NCI-H2196 (cell line): Measurements from ENCODE around the gene TWIST2.

Experiments used
- DNase-seq: peaks from one replicate; lab custom pipeline; 2025; ENCODE audit not compliant: unreplicated experiment; lab: John Stamatoyannopoulos, UW

Gene TWIST2

DNA sequence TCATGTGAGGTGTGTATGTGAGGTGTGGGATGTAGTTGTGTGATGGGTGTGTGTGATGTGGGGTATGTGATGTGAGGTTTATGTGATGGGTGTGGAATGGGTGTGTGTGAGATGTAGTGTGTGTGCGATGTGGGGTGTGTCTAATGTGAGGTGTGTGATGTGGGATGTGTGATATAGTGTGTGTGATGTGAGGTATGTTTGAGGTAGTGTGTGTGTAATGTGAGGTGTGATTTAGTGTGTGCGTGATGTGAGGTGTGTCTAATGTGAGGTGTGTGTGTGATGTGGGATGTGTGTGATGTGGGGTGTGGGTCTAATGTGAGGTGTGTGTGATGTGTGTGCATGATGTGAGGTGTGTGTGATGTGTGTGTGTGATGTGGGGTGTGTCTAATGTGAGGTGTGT lies 55.3 kb downstream of the TWIST2 start:
- DNase-seq, result no peak

DNA sequence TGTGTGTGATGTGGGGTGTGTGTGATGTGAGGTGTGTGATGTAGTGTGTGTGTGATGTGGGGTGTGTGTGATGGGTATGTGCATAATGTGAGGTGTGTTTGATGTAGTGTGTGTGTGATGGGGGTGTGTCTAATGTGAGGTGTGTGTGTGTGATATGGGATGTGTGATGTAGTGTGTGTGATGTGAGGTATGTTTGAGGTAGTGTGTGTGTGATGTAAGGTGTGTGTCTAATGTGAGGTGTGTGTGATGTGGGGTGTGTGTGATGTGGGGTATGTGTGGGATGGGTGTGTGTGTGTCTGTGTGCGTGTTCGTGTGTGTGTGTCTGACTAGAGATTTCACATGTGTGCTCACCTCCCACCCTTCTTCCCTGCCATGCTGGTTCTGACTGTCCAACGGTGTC lies 56.3 kb downstream of the TWIST2 start:
- no peak for DNase-seq

DNA sequence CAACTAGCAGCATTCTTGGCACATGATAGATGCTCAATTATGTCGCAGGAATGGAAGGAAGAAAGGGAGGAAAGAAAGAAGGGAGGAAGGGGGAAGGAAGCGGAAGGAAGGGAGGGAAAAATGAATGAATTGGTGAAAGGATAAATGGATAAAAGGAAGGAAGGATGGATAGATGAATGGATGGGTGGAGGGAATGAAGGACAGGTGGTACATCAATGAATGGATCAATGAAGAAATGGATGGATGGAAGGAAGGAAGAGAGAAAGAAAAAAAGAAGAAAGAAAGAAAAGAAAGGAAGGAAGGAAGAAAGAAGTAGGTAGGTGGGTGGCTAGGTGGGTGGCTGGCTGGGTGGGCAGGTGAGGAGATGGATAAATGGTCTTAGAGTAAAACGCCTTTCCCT lies 56.8 kb downstream of the TWIST2 start:
- no peak for DNase-seq

DNA sequence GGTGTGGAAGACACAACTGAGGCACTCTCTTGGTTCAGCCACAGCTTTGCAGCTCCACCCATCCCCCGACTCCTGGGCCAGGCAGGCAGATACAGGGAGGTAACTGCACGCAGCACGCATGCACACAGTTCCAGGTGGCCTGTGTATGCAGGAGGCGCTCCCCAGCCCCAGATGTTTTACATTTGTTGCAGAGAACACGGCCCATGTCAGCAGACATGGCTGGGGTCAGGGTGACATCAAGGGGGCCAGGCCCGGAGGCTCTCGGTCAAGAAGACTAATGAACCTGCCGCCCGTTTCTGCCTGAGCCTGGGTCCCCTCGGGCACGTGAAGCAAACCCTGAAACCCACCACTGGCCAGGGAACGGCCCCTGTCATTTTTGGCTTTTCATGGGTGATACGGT lies 57.3 kb downstream of the TWIST2 start:
- no peak for DNase-seq

DNA sequence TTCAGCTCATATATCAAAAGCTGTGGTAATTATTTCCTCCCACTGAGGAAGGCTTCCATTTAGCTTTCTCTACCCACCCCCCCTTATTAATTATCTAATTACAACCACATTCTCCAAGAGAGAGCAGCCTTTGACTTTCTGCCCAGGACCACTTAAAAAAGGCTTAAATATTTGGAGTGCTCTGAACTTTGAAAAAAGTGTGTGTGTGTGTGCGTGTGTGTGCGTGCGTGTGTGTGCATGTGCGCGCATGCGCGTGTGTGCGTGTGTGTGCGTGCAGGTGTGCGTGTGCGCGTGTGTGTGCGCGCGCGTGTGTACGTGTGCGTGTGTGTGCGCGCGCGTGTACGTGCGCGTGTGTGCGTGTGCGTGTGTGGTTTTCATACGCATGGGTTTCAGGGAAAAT lies 57.8 kb downstream of the TWIST2 start:
- no peak for DNase-seq

DNA sequence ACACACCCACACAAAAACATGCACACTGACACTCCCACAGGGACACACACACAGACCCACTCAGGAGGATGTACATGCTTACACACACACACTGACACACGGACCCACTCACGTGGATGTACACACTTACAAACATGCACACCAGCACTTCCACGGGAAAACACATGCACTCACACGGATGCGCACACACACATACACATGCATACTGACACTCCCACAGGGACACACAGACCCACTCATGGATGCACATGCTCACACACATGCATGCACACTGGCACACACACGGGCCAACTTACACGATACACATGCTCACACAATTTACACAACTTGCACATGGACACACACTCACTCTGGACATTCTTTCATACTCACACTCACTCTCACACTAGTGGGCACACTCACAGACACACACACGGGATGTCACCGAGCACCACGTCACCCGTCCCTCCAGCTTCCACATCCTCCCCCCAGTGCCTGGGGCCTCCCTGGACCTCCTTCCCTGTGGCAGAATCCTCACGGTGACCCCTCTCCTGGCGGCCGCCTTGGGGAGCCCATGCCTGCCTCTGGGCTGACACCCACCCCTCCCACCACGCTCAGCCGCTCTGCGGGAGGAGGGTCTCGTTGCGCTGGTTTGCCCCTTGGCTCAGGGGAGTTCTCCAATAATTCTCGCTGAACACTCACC lies 58.5 kb downstream of the TWIST2 start:
- DNase-seq, result no peak

DNA sequence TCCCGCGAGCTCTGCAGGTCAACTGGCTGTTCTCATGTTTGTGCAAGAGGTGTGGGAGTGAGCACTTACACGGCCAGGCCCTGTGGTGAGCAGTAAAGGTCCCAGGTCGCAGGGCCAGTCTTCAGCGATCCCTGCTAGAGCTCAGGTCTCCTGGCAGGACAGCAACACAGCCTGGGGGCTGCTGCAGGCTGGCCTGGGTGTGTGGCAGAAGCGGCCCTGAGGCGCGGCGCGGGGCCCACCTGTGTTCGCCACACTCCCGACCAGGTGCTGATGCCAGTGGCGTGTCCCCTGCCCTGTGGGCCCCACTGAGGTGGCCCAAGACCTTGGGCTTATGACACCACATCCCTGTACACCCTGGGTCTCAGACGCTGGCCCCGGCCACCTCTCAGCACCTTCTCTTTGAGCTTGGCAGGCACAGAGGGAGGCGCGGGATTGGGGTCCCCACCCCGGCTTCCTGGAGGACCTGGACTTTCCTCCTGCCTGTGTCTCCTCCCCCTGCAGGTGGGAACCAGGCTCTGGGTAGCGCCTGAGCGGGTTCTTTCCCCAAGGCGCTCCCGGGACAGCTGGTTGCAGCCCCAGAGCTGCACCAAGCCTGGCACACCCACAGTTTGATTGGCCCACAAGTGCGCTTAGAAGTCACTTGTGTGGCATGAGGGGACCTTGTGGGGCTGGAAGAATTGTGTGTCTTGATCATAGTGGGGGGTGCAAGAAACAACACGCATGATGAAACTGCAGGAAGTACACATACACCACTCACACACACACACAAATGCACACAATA lies 59.2 kb downstream of the TWIST2 start:
- DNase-seq, result no peak

DNA sequence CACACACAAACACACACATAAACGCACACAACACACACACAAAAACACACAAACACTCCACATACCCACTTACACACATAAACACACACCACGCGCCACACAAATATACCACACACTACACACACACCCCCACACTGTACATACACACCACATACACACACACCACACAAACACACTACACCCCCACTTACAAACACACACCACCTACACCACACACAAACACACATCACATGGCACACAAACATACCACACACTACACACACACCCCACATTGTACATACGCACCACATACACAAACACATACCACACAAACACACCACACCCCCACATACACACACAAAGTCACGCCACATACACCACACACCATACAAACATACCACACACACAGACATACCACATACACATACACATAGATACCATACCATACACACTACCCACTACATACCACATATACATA lies 59.9 kb downstream of the TWIST2 start:
- no peak for DNase-seq

DNA sequence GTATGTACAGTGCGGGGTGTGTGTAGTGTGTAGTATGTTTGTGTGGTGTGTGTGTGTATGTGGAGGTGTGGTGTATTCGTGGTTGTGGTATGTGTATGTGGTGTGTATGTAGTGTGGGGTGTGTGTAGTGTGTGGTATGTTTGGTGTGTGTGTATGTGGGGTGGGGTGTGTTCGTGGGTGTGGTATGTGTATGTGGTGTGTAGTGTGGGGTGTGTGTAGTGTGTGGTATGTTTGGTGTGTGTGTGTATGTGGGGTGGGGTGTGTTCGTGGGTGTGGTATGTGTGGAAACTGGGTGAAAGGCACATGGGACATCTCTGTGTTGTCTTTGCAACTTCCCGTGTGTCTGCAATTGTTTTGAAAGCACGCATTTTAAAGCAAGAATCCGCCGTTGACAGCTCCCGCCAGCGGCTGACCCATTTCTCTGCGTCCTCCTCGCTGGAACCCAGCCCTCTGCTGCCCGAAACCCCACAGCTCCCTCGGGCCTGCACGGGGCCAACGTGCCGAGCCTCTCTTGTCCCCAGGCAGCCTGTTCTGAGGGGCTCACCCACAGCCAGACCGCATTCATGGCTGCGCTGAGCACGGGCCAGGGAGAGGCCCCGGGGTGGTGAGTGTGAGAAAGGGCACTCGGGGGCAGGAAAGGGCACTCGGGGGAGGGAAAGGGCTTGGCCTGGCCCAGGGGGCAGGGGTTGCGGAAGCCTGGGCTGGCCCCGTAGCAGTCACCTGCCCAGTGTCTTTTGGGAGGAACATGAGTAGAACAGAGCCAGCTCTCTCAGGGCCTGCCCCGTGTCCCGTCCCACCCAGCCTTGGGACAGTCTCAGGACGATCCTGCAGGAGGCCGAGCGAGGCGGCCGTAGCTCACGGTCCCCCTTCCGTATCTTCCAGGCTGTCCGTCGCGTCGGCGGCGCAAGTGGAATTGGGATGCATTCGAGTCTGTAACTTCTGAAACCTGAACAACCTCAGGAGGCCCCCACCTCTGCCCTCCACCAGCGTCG lies 61.4 kb downstream of the TWIST2 start:
- DNase-seq, result no peak

DNA sequence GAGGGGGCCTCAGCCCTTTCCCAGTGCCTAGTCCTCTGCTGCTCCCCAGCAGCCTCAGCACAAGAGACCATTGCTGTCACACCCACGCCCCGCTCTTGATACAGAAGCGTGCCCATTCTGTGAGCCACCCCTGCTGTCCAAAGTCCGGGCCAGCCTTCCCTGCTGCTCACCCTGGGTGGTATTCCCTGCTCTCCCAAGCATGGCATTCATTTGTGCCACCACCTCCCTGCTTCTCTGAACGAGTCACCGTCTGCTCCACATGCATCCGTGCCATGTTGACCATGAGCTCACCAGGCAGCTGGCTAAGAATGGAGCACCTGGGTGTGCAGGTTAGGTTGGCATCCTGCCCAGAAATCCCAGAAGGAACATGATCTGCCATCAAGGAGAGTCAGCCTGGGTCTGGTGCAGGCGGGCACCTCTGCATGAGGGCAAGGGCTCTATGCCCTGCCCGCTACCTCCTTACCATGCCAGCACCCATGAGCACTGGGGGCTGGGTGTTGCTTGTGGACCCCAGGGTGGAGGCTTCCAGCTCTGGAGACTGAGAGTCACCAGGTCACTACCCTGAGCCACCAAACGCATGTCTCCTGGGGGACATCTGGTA lies 63.0 kb downstream of the TWIST2 start:
- DNase-seq, result peak; percentile 96

DNA sequence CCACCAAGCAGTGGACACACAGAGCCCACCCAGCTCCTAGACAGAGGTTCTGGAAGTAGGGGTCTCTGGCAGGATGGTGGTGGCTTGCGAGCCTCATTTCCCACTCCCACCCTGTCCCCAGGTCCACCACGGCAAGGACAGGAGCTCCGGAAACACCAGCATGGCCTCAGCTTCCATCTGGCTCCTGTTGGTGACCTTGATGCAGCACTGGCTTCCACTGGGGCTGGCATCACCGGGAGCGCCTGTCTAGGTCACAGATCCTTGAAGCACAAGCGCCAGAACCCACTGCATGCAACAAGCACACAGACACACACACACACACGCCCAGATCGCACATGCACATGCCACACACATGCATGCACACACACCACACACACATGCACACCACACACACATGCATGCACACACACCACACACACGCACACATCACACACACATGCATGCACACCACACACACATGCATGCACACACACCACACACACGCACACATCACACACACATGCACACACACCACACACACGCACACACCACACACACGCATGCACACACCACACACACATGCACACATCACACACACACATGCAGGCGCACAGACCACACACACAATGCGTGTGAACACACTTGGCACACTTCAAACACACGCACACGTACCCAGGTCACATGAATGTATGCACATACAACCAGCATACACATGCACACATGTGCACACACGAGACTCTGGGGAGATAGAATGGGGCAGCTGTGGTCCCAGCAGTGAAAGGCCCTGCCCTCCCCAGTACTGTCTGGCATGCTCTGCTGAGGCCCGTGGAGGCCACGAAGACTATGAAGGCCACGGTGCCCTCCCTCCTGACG lies 63.7 kb downstream of the TWIST2 start:
- DNase-seq, result no peak

DNA sequence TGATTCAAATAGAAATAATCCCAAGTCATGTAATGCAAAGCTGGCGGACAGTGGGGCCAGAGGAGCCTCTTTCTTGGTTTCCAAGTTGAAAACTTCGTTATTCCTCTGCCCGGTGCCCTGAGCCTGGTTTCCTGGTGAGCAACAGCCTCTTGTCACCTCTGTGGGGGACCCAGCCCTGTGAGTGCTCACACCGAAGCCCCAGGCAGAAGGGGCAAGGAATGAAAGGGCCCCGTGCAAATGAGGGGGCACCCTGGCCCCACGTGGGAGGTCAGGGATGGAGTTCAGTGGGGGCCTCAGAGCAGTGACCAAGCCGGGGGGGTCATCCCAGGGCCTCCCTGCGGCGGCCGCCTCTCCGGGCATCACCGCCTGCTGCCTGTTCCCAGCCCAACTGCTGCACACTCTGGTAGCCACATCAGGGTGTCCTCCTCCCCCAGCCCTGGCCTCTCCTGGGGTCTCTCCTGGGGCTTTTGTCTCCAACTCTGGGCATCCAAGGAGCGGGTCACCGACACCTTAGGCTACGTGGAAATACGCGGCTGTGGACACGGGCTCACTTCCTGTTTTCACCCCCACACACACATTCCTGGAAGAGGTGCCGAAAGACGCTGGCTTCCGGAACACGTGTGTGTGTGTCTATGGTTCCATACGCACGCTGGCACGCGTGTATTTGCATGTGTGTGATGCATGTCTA lies 64.5 kb downstream of the TWIST2 start:
- no peak for DNase-seq

DNA sequence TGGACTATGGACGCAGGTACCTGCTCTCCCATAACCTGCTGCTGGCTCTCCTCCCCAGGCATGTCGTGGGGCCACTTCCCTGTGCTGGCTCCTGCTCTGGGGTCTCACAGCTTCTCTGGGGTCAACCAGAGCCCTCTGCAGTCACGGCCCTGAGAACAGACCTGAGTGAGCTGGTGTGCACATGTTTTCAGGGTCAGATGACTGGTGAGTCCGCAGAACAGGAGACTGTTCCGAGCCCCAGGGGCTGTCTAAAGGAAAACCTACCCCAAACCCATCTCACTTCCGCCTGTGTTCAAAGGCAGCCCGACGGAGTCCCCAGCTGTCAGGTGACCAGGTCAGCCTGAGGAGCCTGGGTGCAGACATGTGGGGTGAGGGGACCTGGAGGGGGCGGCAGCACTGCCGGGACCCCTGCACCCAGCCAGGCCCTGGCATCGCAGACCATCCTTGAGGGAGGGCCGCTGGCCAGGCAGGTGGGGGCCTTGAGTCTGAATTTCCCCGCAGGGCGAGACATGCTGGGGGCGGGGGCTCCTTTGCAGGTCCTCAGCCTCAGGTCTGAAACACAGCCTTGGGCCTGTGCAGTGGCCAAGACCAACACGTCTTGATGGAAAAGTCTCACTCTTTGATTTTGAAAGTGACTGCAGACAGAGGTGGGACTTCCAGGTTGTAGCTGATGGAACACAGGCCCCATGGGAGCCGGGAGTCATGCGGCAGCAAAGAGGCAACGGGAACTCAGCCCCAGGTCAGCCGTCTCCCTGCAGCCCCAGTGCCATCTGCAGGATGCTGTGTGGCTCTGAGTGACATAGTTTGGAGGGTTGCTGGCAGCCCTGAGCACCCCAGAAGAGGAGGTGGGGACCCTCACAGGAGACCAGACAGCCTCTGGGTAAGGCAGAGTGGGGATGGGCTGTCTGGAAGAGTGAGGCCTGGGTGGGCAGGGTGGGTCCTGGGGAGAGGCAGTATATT lies 65.3 kb downstream of the TWIST2 start:
- no peak for DNase-seq

DNA sequence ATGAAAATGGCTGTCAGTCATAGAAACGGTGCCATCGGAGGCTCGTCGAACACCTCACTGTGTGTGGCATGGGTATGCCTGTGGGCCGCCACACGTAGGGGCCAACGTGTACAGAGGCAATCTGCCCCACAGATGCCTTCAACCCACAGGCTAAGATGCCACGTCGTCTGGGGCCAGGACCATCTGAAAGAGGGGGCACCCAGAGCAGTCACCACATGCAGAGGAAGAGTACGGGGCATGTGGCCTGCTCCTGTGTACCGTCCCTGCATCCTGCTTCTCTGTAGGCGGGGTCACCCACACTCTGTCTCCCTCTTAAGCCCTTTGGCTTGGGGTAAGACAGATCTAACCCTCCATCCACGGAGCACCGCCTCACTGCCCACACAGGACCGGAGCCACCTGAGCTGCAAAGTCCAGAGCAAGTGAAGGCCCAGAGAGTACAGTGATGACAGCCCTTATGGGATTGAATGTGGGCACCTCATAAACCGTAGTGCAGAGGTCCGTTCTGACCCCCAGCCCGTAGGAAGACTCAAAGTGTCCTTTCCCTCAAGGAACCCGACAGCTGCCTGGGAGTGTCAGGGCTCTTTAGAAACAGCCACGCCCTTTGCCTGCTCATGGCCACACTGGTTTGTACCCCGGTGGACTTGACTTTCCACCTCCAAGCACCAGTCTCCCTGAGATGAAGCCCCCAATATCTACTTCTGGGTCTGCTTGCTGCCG lies 66.2 kb downstream of the TWIST2 start:
- no peak for DNase-seq

DNA sequence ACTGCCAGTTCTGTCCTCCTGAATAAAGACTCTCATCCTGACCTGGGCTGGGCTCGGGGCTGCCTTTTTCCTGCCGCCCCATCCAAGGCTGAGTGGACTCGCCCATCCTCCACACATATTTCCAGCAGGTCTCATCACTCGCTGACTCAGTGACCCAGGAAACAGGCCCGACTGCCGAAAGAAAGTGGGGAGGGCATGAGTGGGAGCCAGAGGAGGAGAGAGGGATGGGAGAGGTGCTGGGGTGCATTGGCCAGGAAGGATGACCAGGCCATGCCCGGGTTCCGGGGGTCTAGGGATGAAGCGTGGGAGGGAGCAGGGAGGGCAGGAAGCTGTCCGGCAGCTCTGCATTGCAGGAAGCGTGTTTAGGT lies 66.7 kb downstream of the TWIST2 start:
- DNase-seq, result no peak

DNA sequence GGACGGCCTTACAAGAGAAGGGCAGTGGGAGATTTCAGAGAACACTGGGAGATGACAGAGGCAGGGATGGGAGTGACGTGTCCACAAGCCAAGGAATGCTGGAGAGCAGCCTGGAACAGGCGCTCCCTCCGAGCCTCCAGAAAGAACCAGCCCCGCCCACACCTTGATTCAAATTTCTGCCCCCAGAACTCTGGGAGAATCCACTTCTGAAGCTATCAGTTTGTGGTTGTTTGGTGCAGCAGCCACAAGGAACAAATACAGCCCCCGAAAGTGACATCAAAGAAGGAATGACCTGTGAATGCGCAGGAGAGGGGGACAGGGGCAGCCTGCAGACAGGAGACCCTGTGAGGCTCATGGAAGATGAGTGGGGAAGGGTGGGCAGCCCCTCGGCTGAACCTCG lies 67.3 kb downstream of the TWIST2 start:
- no peak for DNase-seq

DNA sequence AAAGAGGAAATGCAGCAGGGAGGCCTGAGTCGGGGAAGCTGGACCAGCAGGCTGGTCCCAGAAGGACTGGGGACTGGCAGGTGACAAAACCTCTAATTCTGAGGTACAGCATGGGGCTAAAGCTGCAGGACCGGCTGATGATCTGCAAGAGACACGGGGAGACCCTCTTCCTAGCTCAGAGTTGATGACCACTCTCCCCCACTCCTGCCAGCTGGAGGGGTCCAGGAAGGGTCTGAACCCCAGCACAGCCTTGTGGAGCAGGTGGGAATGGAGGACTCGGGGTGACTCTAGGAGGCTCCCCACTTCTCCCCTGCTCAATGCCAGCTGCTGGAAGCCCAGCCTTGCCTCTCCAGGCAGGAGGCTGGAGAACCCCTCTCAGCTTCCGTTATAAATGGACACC lies 67.7 kb downstream of the TWIST2 start:
- DNase-seq, result no peak
